NCI-H2081 treated with DMSO at 0.1 percent for 48 hours (cell line): ENCODE results near the gene PRKCH.

ENCODE experiments used
- DNase-seq: peaks from one replicate; lab custom pipeline; 2025; lab: John Stamatoyannopoulos, UW

Gene PRKCH

DNA sequence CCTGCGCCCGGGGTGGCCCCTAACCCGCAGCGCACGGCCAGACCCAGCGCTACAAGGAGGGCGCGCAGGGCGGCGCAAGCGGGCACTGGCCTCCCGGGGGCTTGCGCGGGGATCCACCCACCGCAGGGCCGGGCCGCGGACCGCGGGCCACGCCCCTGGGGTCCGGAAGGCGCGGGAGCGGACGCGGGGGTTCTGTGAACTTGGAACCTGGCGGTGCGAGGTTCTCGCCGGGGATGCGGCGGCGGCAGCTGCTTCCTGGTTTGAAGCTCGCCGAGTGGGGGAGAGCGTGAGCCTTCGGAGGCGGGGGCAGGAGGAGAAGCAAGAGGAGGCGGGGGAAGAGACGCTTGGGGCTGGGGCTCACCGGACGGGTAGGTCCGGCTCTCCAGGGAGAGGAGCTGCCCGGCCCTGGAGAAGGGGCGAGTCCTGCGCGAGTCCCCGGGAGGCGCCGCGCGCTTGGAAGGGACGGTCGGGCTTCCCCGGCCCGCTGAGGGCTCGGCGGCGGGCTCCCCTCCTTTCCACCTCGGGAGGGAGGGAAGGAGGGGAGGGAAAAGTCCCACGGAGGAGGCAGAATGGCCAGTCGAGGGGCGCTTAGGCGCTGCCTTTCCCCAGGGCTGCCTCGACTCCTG is at the start of gene PRKCH:
Gene PRKCH (plus strand): TSS at position 195 of the 626 bp plus-strand sequence. CDS start 523 bp downstream, outside the sequence.
- no peak for DNase-seq

DNA sequence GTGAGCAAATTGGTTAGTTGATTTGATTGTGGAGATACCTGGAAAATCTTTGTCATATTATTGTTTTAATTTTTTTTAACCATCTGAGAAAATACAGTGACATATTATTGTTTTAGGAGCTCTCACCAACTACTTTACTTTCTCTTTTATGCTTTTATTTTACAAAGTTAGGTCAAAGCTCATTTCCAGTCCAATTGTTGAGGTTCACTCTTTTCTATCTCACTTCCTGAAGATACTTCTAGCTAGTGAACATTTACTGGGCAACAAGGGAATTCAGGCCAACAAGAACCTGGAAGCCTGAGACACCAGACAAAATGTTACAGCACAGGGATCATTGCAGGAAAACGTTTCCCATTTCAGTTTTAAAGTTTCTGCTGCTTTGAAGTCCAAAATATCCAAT is 44.1 kb upstream of the PRKCH start:
- DNase-seq: no peak

DNA sequence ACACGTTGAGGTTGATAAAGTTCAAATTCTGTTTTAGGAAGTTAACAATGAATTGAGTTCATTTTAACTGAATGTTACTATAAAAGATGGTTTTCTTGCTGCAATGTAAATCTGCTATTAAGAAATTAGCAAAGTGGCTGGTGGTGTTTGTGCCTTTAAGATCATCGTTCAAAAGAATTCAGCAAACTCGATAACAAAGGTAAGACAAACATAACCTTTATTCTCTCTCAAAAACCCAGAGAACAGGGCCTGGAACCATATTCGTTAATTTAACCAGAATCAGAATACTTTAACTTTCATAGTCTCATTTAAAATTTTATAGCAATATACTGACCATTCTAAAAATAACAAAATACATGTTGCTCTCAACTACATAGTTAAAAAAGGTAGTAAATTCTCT is 43.6 kb upstream of the PRKCH start:
- no peak for DNase-seq

DNA sequence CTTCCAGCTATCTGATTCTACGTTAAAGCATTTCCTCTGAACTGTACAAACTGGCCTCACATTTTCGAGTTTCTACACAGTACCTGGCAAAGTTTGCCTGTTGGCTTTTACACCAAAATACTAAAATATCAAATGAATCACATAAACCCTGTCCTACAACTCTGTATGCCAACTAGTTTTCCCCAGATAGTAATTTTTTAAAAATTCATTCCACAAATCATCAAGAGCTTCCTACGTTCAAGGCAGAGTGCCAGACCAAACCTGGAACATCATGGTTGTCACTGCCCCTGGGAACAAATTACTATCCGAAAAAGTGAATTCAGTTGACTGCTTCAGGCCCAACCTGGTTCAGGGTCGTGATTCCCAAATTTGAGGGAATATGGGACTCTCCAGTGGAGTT is 42.3 kb upstream of the PRKCH start:
- DNase-seq: no peak

DNA sequence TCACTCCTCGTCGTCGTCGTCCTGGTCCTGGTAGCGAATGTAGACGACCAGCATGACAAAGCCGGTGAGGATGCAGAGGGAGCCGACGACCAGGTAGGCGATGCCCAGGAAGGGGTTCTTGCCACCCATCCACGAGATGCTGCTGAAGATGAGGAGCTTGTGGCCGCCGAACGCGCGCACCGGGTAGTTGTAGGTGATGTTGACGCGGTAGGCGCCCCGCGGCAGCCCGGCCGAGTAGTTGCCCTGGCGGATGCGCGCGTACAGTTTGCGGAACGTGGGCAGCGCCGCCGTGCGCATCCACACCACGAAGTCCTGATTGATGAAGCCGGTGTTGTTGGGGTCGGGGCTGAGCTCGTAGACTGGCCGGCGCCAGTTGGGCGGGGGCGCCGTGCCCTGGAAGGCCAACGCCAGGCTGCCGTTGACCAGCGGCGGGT is 41.3 kb upstream of the PRKCH start:
- no peak for DNase-seq

DNA sequence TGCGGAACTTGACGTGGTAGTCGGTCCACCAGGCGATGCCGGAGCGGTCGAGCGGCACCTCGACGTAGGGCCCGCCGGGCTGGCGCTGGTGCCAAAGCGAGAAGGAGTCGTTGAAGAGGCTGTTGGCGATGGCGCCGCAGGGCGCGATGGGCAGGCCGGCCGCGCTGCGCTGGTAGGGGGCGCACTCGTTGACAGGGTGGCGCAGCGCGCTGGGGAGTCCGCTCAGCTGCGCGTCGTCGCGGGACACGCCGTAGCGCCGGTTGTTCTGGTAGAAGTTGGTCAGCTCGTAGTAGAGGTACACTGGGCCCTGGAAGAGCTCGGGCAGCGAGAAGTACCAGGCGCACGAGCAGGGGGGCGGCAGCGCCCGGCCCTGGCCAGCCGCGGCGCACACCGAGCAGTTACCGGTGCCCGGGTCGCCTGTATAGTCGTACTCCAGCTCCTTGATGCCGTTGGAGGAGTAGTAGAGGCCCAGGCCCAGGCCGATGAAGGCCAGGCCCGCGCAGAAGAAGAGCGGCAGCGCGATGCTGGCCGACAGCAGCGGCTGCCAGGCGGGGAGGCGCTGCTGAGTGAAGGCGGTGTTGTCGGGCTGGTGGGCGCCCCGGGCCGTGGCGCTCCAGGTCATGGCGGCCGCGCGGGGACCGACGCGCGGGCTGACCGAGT is 40.7 kb upstream of the PRKCH start:
- DNase-seq: no peak

DNA sequence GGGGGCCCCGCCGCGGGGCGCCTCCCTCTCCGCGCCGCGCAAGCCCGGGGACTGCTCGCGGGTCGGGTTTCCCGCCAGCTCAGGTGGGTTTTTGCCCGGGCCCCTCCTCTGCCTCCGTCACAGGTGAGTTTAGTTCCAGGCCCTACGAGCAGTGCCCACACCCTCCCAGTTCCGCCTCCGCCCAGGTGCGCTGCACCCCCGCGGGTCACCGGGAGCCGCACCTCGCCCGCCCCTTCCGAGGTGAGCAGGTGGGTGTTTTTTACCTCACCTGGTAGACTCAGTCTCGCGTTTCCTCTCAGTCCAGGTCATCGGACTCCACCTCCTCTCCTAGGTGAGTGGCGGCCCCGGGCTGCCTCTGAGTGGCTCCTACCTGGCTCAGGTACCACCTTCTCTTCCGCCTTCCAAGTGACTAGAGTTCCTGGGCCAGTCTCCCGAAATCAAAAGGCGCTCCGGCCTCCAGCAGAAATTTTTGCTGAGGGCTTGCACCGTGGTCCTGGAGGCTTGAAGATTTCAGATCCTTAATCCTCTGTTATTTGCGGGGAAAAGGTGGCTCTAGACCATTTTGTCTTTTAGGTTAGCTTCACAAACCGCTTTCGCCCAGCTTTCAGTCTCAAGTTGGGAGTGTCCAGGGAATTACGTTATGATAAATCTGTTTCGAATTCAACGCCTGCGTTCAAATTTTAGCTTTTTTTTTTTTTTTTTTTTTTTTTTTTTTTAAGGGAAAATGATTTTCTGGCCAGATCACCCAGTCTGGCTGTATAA is 40.0 kb upstream of the PRKCH start, which contains the start of gene TMEM30B:
Gene TMEM30B (minus strand): TSS at position 153 of the 762 bp plus-strand sequence. CDS start 191 bp downstream, outside the sequence.
- DNase-seq: no peak

DNA sequence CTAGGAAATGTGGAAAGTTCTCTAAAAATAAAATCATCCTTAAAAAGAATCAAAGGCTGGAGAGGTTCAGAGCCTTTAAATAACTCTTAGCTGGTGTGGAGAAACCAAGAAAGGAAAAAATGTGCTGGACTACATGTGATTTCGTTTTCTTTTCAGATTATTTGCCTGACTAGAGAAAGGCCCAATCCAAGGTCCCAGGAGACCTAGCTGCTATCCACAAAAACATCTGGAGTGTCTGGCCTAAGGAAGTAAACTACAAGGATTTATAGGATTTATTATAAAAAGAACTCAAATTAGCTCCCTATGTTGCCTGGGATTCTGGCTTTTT is 39.5 kb upstream of the PRKCH start:
- DNase-seq: no peak

DNA sequence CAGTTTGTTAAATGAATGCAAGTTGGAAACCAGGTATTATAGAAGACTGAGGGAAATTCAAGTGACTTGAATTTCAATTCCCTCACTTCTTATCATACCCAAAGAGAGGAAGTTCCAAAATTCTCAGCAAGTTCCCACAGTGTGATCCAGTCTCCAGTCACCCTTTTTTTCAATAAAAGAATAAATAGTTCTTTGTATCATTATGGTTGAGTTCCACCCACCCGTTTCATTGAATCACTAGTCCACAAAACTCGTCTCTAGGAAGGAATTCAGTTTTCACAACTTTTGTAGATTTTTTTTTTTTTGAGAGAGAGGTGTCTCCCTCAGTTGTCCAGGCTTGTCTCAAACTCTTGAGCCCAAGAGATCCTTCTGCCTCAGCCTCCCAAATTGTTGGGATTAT is 38.6 kb upstream of the PRKCH start:
- no peak for DNase-seq

DNA sequence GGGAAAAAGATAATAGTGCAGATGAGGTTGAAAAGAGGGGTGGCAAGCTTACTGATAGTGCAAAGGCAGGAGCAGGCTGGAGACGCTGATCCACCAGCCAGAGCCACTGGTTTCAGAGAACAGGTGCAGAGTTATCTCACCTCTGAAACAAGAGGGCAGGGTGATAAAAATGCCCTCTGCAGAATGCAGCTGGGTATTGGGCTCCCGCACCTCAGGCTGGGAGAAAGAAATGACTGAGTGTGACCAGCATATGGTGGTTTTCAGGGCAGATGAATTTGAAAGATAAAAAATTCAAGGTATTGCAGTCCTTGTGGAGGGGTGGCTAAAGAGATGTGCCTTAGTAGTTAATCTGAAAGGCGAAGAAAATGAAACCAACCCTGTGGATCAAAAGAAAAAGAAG is 37.4 kb upstream of the PRKCH start:
- no peak for DNase-seq

DNA sequence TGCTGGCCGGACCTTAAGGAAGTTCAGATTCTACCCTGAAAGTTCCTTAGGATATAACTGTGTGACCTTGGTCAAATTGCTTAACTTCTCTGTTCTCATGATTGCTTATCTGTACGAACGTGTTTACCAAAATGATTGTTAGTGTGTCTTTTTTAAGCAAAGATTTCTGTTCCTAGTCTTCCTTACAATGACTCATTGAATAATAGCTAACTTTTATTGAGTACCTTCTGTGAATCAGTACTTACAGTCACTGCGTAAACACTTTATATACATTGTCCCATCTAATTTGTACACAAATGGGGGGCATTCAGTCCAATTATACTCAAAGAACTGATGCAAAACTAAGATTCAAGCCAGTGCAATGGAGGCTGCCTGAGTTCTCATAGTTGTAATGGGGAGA is 36.0 kb upstream of the PRKCH start:
- no peak for DNase-seq

DNA sequence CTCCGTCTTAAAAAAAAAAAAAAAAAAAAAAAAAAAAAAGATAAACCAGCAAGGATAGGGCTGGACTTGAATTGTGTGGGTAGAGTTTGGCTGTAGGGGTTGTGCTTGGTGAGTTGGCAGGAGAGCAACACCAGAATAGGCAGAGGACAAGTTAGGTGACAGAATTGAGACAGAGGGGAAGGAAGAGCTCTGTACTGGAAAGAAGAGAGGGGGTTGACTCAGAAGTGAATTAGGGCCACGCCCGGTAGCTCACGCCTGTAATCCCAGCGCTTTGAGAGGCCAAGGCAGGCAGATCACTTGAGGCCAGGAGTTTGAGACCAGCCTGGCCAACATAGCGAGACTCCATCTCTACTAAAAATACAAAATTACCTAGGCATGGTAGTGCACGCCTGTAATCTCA is 34.2 kb upstream of the PRKCH start:
- DNase-seq: no peak

DNA sequence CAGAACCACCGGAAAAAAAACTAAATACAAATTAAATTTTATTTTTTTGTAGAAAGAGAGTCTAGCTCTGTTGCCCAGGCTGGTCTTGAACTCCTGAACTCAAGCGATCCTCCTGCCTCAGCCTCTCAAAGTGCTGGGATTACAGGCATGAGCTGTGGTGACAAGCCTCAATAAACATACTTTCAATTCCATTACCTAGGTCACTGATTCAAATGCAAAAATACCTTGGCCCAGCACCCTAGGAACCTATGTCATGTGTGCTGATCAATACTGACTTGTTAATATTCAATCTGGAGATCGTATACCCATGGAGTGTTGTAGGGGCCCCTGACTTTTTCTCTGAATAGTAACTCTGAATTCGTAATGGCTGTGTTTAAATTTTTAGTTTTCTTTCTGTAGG is 33.2 kb upstream of the PRKCH start:
- no peak for DNase-seq

DNA sequence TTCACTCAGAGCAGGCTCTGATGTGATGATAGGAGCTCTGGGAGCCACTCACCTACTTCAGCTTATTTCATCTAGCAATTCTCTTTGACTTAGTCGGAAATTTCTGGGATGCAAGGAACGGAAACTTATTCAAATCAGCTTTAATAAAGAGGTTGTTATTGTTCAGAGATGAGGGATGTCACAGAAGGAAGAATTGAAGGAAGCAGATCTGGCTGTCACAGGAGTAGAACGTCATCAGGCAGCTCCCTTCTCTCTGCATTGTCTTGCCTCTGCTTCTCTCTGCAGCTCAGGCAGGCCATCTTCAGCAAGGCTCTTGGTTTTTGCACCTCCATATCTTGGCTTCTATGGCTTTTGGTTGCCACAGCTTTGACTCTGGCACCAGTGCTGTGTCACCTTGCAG is 32.7 kb upstream of the PRKCH start:
- no peak for DNase-seq

DNA sequence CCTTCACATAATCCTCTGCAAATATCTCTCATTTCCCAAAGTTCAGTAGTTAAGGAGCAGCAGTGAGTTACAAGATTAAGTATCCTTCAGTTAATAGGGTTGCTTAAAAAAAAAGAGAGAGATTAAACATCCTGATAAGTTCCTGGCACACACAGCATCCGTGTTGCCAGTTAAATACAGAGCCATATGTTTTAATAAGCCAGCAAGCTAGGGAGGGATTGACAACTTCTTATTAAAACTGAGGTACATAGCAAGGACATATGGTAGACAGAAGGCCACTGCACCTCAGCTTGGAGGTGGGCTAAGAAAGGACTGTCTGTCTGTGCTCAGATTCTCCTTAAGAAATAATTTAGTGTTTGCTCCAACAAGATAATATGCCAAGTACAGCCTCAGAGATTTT is 30.7 kb upstream of the PRKCH start:
- no peak for DNase-seq

DNA sequence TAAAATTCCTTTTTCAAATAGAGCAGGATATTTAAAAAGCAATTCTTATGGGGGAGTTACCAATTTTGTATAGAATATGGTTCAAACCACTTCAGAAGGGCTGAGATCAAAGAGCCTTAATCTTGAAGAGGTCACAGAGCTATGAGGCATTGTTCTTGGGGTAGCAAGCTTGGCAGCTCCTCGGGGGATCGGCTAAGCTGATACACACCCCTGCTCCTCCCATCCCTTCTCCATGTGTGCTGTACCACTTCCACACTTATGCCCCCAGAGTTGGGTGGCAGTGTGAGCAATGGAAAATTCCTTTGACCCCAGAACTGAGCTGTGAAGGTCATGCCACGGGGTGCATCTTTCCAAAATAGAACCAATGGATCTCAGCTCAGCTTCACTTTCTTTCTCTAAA is 25.2 kb upstream of the PRKCH start:
- DNase-seq: no peak

DNA sequence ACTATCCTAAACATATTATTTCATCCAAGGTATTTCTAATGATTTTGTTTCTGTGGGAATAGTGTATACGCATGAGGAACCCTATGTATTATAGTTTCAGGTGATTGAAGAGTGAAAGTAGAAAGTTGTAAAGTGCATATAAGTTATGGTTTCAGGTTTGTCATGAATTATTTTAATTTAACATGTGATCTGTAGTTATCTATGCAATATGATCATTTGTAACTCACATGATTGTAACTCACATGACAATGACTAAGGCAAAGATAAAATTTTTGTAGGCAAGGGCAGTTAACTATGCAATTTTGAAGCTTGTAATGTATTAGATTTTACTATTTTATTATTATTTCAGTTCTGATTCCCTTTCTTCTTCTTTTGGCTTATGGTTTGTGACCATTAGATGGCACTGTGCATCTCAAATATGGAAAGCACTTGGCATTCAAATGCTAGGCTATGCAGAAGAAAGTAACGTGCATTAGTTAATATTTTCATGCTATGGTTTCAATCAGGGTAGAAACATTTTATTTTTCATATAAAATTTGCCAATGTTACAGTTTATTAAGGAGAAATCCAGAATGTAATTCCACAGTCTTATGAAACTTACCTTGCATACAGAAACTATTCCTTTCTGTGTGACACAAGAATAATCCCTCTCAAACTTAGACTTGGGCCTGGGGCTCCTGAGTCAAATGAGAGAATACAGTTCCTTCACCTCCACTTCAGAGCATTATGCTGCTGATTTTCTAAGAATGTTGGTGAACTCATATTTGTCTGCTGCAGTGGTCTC is 24.5 kb upstream of the PRKCH start:
- DNase-seq: no peak

DNA sequence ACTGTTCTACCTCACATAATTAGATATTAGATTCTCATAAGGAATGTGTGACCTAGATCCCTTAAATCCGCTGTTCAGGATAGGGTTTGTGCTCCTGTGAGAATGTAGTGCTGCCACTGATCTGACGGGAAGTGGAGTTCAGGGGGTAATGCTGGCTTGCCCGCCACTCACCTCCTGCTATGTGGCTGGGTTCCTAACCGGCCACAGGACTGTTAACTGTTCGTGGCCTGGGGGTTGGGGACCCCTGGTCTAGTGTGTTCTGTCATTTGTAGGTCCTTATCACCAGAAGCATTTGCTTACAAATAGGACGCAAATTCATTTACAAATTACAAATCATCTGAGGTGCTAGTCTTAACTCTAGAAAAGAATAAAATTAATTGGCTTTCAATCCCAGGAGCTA is 23.8 kb upstream of the PRKCH start:
- DNase-seq: no peak

DNA sequence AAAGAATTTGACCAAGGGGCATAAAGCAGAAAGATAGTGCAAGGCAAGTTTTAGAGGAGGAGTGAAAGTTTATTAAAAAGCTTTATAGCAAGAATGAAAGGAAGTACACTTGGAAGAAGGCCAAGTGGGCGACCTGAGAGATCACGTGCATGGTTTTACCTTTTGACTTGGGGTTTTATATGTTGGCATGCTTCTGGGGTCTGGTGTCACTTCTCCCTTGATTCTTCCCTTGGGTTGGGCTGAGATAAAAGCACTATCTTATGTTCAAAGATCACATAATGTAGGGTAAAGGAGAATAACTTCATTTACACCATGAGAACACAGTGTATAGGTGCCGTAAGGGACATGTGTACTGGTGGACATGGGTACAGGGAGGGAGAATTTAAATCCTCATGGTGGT is 22.6 kb upstream of the PRKCH start:
- no peak for DNase-seq

DNA sequence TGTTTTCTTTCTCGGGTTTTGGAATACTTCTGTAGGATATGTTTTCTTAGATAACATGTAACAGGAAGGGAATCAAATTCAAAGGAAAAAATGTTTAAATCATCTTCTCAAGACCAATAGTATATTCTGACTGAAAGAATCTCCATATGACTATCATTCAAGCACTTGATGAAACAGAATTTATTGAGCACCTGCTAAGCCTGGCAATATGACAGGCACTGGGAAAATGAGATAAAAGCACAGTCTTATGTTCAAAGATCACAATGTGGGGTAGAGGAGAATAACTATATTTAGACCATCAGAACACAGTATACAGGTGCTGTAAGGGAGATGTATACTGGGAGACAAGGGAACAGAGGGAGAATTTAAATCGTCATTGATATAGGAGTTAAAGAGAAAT is 21.2 kb upstream of the PRKCH start:
- no peak for DNase-seq

DNA sequence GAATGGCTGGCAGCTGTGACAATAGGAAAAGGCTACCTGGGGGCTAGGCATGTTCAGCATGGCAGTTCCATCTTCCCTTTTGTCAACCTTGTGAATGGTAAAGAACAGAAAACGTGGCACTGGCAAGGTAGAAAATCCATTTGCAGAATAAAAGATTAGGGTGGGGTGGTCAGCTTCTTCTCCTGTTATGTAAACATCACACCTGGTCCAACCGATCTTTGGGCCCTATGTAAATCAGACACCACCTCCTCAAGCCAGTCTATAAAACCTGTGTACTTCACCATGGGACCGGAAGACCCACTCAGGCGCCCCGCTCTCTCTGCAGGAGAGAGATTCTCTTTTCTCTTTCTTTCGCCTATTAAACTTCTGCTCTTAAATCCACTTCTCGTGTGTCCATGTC is 20.6 kb upstream of the PRKCH start:
- no peak for DNase-seq

DNA sequence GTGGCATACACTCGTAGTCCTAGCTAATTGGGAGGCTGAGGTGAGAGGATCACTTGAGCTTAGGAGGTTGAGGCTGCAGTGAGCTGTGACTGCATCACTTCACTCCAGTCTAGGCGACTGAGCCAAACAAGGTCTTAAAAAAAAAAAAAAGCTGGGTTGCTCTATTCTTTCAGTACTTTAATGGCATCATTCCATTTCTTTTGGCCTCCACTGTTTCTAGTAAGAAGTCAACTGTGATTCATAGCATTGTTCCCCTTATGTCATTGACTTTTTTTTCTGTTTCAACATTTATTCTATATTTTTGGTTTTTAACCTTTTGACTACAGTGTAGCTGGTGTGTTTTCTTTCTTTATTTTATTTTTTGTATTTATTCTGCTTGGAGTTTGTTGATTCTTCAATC is 16.7 kb upstream of the PRKCH start:
- no peak for DNase-seq

DNA sequence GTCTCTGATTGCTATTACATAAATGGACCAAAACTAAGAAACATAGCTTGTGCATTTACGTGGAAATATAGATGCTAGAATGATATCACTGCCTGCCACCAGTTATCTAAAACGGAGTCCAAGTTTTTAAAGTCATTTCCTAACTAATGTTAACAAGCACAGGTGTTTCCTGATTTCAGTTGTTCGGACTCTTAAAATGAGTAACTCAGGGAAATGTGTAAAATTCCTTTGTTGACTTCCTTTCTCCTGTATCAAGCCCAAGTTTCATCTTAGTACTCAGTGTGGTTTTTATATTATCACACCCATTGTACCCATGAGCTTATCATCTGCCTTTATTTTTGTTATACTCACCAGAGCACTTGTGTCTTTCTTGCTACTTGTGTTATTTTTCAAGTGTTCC is 13.2 kb upstream of the PRKCH start:
- DNase-seq: no peak
